Measurements from ENCODE around the gene LAD1. TPM values are rescaled to one million over a fixed set of nuclear protein-coding genes. Genes with fewer than 3 reads are reported as not detected.

LAD1 gene
- total RNA-seq (2012; rRNA removed), result 0.22 and 0.51 TPM in 2 replicates

- H3K4me2 ChIP-seq (ENCODE audit: low read length), result no peak within 1 kb of the TSS
- H3K36me3 ChIP-seq (ENCODE audit: insufficient read depth, low read length), result no peaks in the 10 kb centered on the region
- no peak within 1 kb of the TSS for H3K9ac ChIP-seq (ENCODE audit: low read depth, low read length)
- no peak within 1 kb of the TSS for H3K4me3 ChIP-seq (ENCODE audit: low read length)
- H3K4me1 ChIP-seq (ENCODE audit: control insufficient read depth, insufficient read depth, low read length), result peaks cover 17% of the 10 kb centered on the region
- H3K9me3 ChIP-seq (replicated peaks; ENCODE audit: low read length), result no peaks in the 10 kb centered on the region
- H3K27me3 ChIP-seq (ENCODE audit: control insufficient read depth, insufficient read depth, low read length), result peaks cover 40% of the 10 kb centered on the region
Measured at GRCh38 chr1:201399018-201399351, at the start of gene LAD1. LAD1 (minus strand) TSS chr1:201399324; CDS start chr1:201399306, 18 bp downstream.

GRCh38 chr1:201447903-201448871, 49.1 kb upstream of the LAD1 start:
- Histone ChIP-seq H3K4me3 (ENCODE audit: low read length) (no peak overlapping the region), H3K4me1 (ENCODE audit: control insufficient read depth, insufficient read depth, low read length) (peaks cover 51% of the 10 kb centered on the region), H3K9ac (ENCODE audit: low read depth, low read length) (peak overlapping the region; percentile 29), H3K27me3 (ENCODE audit: control insufficient read depth, insufficient read depth, low read length) (no peaks in the 10 kb centered on the region), H3K36me3 (ENCODE audit: insufficient read depth, low read length) (no peaks in the 10 kb centered on the region), H3K4me2 (ENCODE audit: low read length) (peak overlapping the region; percentile 51), H3K9me3 (replicated peaks; ENCODE audit: low read length) (no peaks in the 10 kb centered on the region)

- no peak overlapping the region for H3K4me3 ChIP-seq (ENCODE audit: low read length)
- no peaks in the 10 kb centered on the region for H3K9me3 ChIP-seq (replicated peaks; ENCODE audit: low read length)
- peaks cover 27% of the 10 kb centered on the region for H3K4me1 ChIP-seq (ENCODE audit: control insufficient read depth, insufficient read depth, low read length)
Measured at GRCh38 chr1:201445310-201445709, 46.2 kb upstream of the LAD1 start.

GRCh38 chr1:201444792-201445191, 45.7 kb upstream of the LAD1 start:
- no peaks in the 10 kb centered on the region for H3K9me3 ChIP-seq (replicated peaks; ENCODE audit: low read length)
- no peak overlapping the region for H3K4me2 ChIP-seq (ENCODE audit: low read length)
- H3K36me3 ChIP-seq (ENCODE audit: insufficient read depth, low read length), result no peaks in the 10 kb centered on the region
- H3K4me1 ChIP-seq (ENCODE audit: control insufficient read depth, insufficient read depth, low read length), result peaks cover 21% of the 10 kb centered on the region
- H3K4me3 ChIP-seq (ENCODE audit: low read length), result no peak overlapping the region
- H3K27me3 ChIP-seq (ENCODE audit: control insufficient read depth, insufficient read depth, low read length), result no peaks in the 10 kb centered on the region
- no peak overlapping the region for H3K9ac ChIP-seq (ENCODE audit: low read depth, low read length)

More at GRCh38 chr1:201445310-201445709, 46.2 kb upstream of the LAD1 start:
- H3K4me2 ChIP-seq (ENCODE audit: low read length), result no peak overlapping the region
- no peaks in the 10 kb centered on the region for H3K27me3 ChIP-seq (ENCODE audit: control insufficient read depth, insufficient read depth, low read length)
- no peaks in the 10 kb centered on the region for H3K36me3 ChIP-seq (ENCODE audit: insufficient read depth, low read length)
- H3K9ac ChIP-seq (ENCODE audit: low read depth, low read length), result no peak overlapping the region

GRCh38 chr1:201443747-201444146, 44.6 kb upstream of the LAD1 start:
- H3K36me3 ChIP-seq (ENCODE audit: insufficient read depth, low read length), result no peaks in the 10 kb centered on the region
- no peaks in the 10 kb centered on the region for H3K9me3 ChIP-seq (replicated peaks; ENCODE audit: low read length)
- H3K27me3 ChIP-seq (ENCODE audit: control insufficient read depth, insufficient read depth, low read length), result no peaks in the 10 kb centered on the region
- H3K9ac ChIP-seq (ENCODE audit: low read depth, low read length), result no peak overlapping the region
- H3K4me3 ChIP-seq (ENCODE audit: low read length), result no peak overlapping the region
- H3K4me2 ChIP-seq (ENCODE audit: low read length), result no peak overlapping the region
- H3K4me1 ChIP-seq (ENCODE audit: control insufficient read depth, insufficient read depth, low read length), result peaks cover 14% of the 10 kb centered on the region

- H3K27me3 ChIP-seq (ENCODE audit: control insufficient read depth, insufficient read depth, low read length), result no peaks in the 10 kb centered on the region
- H3K36me3 ChIP-seq (ENCODE audit: insufficient read depth, low read length), result no peaks in the 10 kb centered on the region
- H3K9ac ChIP-seq (ENCODE audit: low read depth, low read length), result no peak overlapping the region
- no peak overlapping the region for H3K4me2 ChIP-seq (ENCODE audit: low read length)
- H3K4me1 ChIP-seq (ENCODE audit: control insufficient read depth, insufficient read depth, low read length), result peaks cover 9% of the 10 kb centered on the region
- H3K9me3 ChIP-seq (replicated peaks; ENCODE audit: low read length), result no peaks in the 10 kb centered on the region
- no peak overlapping the region for H3K4me3 ChIP-seq (ENCODE audit: low read length)
Measured at GRCh38 chr1:201436969-201437368, 37.8 kb upstream of the LAD1 start.

- Histone ChIP-seq H3K4me3 (ENCODE audit: low read length) (no peak overlapping the region), H3K9me3 (replicated peaks; ENCODE audit: low read length) (no peaks in the 10 kb centered on the region)
Measured at GRCh38 chr1:201436393-201436792, 37.3 kb upstream of the LAD1 start.

GRCh38 chr1:201434266-201434665, 35.1 kb upstream of the LAD1 start:
- peaks cover 22% of the 10 kb centered on the region for H3K4me1 ChIP-seq (ENCODE audit: control insufficient read depth, insufficient read depth, low read length)
- no peak overlapping the region for H3K9ac ChIP-seq (ENCODE audit: low read depth, low read length)
- H3K9me3 ChIP-seq (replicated peaks; ENCODE audit: low read length), result no peaks in the 10 kb centered on the region
- H3K27me3 ChIP-seq (ENCODE audit: control insufficient read depth, insufficient read depth, low read length), result peaks cover 9% of the 10 kb centered on the region
- H3K4me3 ChIP-seq (ENCODE audit: low read length), result no peak overlapping the region
- H3K36me3 ChIP-seq (ENCODE audit: insufficient read depth, low read length), result no peaks in the 10 kb centered on the region
- H3K4me2 ChIP-seq (ENCODE audit: low read length), result no peak overlapping the region

More at GRCh38 chr1:201436393-201436792, 37.3 kb upstream of the LAD1 start:
- H3K36me3 ChIP-seq (ENCODE audit: insufficient read depth, low read length), result no peaks in the 10 kb centered on the region
- H3K9ac ChIP-seq (ENCODE audit: low read depth, low read length), result no peak overlapping the region
- peaks cover 9% of the 10 kb centered on the region for H3K4me1 ChIP-seq (ENCODE audit: control insufficient read depth, insufficient read depth, low read length)
- no peak overlapping the region for H3K4me2 ChIP-seq (ENCODE audit: low read length)
- H3K27me3 ChIP-seq (ENCODE audit: control insufficient read depth, insufficient read depth, low read length), result no peaks in the 10 kb centered on the region

- no peaks in the 10 kb centered on the region for H3K36me3 ChIP-seq (ENCODE audit: insufficient read depth, low read length)
- no peak overlapping the region for H3K9ac ChIP-seq (ENCODE audit: low read depth, low read length)
- H3K9me3 ChIP-seq (replicated peaks; ENCODE audit: low read length), result no peaks in the 10 kb centered on the region
- no peak overlapping the region for H3K4me2 ChIP-seq (ENCODE audit: low read length)
- H3K4me3 ChIP-seq (ENCODE audit: low read length), result no peak overlapping the region
- H3K4me1 ChIP-seq (ENCODE audit: control insufficient read depth, insufficient read depth, low read length), result peaks cover 22% of the 10 kb centered on the region
- peaks cover 9% of the 10 kb centered on the region for H3K27me3 ChIP-seq (ENCODE audit: control insufficient read depth, insufficient read depth, low read length)
Measured at GRCh38 chr1:201433609-201434008, 34.5 kb upstream of the LAD1 start.

- H3K4me1 ChIP-seq (ENCODE audit: control insufficient read depth, insufficient read depth, low read length), result peaks cover 17% of the 10 kb centered on the region
- no peak overlapping the region for H3K4me3 ChIP-seq (ENCODE audit: low read length)
- no peak overlapping the region for H3K4me2 ChIP-seq (ENCODE audit: low read length)
- H3K9ac ChIP-seq (ENCODE audit: low read depth, low read length), result no peak overlapping the region
- no peaks in the 10 kb centered on the region for H3K36me3 ChIP-seq (ENCODE audit: insufficient read depth, low read length)
- H3K9me3 ChIP-seq (replicated peaks; ENCODE audit: low read length), result no peaks in the 10 kb centered on the region
- H3K27me3 ChIP-seq (ENCODE audit: control insufficient read depth, insufficient read depth, low read length), result peaks cover 12% of the 10 kb centered on the region
Measured at GRCh38 chr1:201430776-201431175, 31.7 kb upstream of the LAD1 start.

GRCh38 chr1:201429736-201430501, 30.8 kb upstream of the LAD1 start:
- Histone ChIP-seq H3K4me2 (ENCODE audit: low read length) (no peak overlapping the region), H3K4me1 (ENCODE audit: control insufficient read depth, insufficient read depth, low read length) (peaks cover 13% of the 10 kb centered on the region), H3K4me3 (ENCODE audit: low read length) (no peak overlapping the region), H3K27me3 (ENCODE audit: control insufficient read depth, insufficient read depth, low read length) (peaks cover 12% of the 10 kb centered on the region), H3K36me3 (ENCODE audit: insufficient read depth, low read length) (no peaks in the 10 kb centered on the region), H3K9ac (ENCODE audit: low read depth, low read length) (no peak overlapping the region), H3K9me3 (replicated peaks; ENCODE audit: low read length) (no peaks in the 10 kb centered on the region)
